Stimulated activated CD4-positive, alpha-beta T cell treated with anti-CD3 and anti-CD28 coated beads, Interleukin-4, amount 100 ng/mL, for 24 hours (primary cell): ENCODE measurements around the gene MAP3K7.

Experiments used
- DNase-seq: peaks from one replicate; pipeline ENCODE4 v3.0.0-alpha.2; 2020

Gene MAP3K7

GRCh38 chr6:90483116-90483839, 103.6 kb downstream of the MAP3K7 start:
- DNase-seq = no peak

- DNase-seq = no peak
Measured at GRCh38 chr6:90480666-90481065, 106.2 kb downstream of the MAP3K7 start.

- DNase-seq = no peak
Measured at GRCh38 chr6:90479603-90479926, 107.3 kb downstream of the MAP3K7 start.

- DNase-seq = peak; percentile 89
Measured at GRCh38 chr6:90478789-90479602, 107.9 kb downstream of the MAP3K7 start.

- DNase-seq = no peak
Measured at GRCh38 chr6:90478278-90478677, 108.6 kb downstream of the MAP3K7 start.

GRCh38 chr6:90477366-90477765, 109.5 kb downstream of the MAP3K7 start:
- no peak for DNase-seq

- no peak for DNase-seq
Measured at GRCh38 chr6:90472716-90473115, 114.2 kb downstream of the MAP3K7 start.

- no peak for DNase-seq
Measured at GRCh38 chr6:90471263-90471662, 115.6 kb downstream of the MAP3K7 start.

GRCh38 chr6:90469906-90470305, 117.0 kb downstream of the MAP3K7 start:
- DNase-seq = no peak

- no peak for DNase-seq
Measured at GRCh38 chr6:90468859-90469258, 118.0 kb downstream of the MAP3K7 start.

- DNase-seq = peak; percentile 62
Measured at GRCh38 chr6:90468080-90468479, 118.8 kb downstream of the MAP3K7 start.

- no peak for DNase-seq
Measured at GRCh38 chr6:90467546-90467945, 119.3 kb downstream of the MAP3K7 start.

GRCh38 chr6:90466154-90466940, 120.5 kb downstream of the MAP3K7 start:
- DNase-seq = peak; percentile 68

GRCh38 chr6:90465686-90466085, 121.2 kb downstream of the MAP3K7 start:
- no peak for DNase-seq

GRCh38 chr6:90464507-90464906, 122.4 kb downstream of the MAP3K7 start:
- DNase-seq = no peak

GRCh38 chr6:90463874-90464273, 123.0 kb downstream of the MAP3K7 start:
- no peak for DNase-seq
